NB4 (cell line): ENCODE results near the gene SIL1.

Source experiments
- MYC ChIP-seq: IDR thresholded peaks from 2 replicates; pipeline ENCODE4 v1.6.1; 2011; ENCODE audit warnings: low read depth, low read length
- POLR2A ChIP-seq: IDR thresholded peaks from 2 replicates; pipeline ENCODE4 v1.6.1; 2011; ENCODE audit warnings: mild to moderate bottlenecking; ENCODE audit not compliant: insufficient read length; ENCODE audit errors: extremely low read depth
- TF ChIP-seq, protein P1 (sequence below): IDR thresholded peaks from one replicate; pipeline ENCODE4 v1.5.1; 2012; ENCODE audit warnings: low read depth, low read length
- TF ChIP-seq, protein P2 (sequence below): IDR thresholded peaks from 2 replicates; pipeline ENCODE4 v1.6.1; 2011; ENCODE audit warnings: low read depth, low read length

DNA sequence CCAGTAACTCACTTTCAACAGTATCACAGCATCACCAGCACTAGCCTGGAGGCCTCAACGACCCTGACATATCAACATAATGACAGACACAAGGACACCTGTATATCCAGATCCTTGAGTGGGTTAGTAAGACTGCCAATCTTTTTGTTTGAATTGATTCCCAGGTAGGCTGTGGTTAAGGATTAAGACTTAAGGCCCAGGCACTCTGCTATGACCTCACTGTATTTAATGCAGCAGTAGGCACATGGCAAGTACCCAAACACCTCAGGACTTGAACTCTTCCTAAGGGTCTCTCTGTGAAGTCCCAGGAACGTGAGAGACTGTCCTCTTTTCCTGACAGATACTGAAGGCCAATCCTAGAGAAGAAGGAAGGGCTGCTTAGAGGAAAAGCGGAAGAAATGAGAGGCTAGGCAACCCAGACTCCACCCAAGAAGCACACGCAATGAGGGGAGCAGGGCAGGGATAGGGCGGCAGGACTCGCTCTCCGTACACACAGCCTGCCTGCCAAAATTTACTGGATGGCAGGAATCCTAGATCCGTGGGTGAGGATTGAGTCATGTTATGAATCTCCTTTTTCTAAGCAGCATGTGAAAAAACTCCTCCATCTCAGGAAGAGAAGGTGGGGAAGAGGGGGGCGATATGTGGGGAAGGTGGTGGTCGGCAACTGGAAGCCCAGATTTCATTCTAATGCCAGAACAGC is 93.4 kb downstream of the SIL1 start:
- TF ChIP-seq, protein P1, sequence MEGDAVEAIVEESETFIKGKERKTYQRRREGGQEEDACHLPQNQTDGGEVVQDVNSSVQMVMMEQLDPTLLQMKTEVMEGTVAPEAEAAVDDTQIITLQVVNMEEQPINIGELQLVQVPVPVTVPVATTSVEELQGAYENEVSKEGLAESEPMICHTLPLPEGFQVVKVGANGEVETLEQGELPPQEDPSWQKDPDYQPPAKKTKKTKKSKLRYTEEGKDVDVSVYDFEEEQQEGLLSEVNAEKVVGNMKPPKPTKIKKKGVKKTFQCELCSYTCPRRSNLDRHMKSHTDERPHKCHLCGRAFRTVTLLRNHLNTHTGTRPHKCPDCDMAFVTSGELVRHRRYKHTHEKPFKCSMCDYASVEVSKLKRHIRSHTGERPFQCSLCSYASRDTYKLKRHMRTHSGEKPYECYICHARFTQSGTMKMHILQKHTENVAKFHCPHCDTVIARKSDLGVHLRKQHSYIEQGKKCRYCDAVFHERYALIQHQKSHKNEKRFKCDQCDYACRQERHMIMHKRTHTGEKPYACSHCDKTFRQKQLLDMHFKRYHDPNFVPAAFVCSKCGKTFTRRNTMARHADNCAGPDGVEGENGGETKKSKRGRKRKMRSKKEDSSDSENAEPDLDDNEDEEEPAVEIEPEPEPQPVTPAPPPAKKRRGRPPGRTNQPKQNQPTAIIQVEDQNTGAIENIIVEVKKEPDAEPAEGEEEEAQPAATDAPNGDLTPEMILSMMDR, result no peak
- TF ChIP-seq POLR2A (no peak), MYC (no peak)
- TF ChIP-seq, protein P2, sequence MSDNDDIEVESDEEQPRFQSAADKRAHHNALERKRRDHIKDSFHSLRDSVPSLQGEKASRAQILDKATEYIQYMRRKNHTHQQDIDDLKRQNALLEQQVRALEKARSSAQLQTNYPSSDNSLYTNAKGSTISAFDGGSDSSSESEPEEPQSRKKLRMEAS, result no peak
